Inflammatory macrophage (primary cell): ENCODE measurements around the gene OSBPL5.
"Not testable (repeated sequence)": the region's sequence is repeated elsewhere in the genome, so short reads cannot be mapped to it uniquely, and the experiment has no call there.

Source experiments
- DNase-seq, 2 donors: peaks; one replicate each; pipeline ENCODE4 v3.0.0-alpha.2; 2020 to 2022

OSBPL5 gene

DNA sequence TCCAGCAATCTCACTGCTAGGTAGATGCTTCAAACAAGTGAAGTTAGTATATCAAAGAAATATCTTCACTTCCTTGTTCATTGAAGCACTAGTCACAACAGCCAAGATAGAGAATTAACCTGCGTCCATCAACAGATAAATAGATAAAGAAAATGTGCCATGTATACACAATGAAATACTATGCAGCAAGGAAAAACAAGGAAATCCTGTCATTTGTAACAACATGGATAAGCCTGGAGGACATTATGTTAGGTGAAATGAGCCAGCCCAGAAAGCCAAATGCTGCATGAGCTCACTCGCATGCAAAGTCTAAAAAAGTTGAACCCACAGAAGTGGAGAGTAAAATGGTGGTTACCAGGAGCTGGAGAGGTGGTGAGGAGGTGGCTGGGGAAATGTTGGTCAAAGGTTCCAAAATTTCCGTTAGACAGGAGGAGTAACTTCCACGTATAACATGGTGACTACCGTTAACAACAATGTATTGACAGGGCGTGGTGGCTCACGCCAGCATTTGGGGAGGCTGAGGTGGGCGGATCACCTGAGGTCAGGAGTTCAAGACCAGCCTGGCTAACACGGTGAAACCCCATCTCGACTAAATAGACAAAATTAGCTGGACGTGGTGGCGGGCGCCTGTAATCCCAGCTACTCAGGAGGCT is 84.3 kb downstream of the OSBPL5 start:
- no peak for DNase-seq

DNA sequence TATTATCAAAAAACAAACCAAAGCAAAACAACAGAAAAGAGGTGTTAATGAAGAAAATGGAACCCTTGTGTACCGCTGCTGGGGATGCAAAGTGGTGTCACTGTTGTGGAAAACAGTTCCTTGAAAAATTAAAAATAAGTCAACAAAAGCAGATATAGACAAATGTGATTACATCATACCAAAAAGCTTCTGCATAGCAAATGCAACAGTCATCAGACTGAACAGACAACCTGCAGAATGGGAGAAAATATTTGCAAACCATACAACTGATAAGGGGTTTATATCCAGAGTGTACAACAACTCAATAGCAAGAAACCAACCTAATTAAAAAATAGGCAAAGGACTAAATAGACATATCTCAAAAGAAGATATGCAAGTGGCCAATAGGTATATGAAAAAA is 85.0 kb downstream of the OSBPL5 start:
- DNase-seq, result no peak

DNA sequence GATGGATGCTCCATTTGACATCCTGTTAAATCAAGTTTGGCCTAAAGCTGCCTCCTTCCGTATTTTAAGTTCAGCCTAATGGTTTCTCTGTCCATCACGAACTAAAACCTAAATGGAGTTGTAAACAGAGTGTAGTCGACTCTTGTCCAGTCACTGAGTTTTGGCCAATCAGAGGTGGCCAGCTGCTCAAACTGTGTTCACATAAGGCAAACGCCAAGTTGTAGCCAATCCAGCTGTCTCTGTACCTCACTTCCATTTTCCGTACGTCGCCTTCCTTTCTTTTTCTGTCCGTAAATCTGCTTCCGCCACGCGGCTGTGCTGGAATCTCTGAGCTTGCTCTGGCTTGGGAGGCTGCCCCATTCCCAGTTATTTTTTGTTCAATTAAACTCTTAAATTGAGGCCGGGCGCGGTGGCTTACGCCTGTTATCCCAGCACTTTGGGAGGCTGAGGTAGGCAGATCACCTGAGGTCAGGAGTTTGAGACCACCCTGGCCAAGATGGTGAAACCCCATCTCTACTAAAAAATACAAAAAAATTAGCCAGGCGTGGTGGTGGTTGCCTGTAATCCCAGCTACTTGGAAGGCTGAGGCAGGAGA is 87.2 kb downstream of the OSBPL5 start:
- DNase-seq, result no peak

DNA sequence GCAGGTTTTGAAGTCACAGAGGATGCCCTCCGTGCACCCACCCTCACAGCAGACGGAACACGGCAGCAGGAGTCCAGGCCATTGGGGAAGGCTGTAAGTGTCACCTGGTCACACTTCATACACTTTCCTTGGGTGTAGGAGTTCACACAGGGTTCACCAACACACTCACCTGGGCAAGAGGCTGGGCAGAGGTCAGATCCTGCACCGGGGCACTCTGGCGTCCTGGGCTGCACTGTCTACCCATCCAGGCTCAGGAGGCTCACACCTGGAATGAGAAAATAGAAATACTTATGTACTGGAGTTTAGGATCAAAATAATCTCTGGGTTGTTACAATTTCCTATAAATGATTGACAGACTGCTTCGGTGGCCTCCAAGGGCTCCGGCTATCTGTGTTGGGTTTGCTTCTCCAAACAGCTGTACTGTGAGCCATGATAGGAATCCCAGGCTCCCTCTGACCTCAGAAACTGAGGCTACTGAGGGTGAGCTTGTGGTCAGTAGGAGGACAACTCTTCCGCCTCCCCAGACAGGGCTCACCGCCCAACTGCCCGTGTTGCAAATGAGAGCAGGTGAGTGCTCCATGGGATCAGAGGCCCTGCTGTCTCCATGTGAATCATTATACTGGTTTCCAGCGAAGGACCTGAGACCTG is 87.8 kb downstream of the OSBPL5 start:
- no peak for DNase-seq

DNA sequence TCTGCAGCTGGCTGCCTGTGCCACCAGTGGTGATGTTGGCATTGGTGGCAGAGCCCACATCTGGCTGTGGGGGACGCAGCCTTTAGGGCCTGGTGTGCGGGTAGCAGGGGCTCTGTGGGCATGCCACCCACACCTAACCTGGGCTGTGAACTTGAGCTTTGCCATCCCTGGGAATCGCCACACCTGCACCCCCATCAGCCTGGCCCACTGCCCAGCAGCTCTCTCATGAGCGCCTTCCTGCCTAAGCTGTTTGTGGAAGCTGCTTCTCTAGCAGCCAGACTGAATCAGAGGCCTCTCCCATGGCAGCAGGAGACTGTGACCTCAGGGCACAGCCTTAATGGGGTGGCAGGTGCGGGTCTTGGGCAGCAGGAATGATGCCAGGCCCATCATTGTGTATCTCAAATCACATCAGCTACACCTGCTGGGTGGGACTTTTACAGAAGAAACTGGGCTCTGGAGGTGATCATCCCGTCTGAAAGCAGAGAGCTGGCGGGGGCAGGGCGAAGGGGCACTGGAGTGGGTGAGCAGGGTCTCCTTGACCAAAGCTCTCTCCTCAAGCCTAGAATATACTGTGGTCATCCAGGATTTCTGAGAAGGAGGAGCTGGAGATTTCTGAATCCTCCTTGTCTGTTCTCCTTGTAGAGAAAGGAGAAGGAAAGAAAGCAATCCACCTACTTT is 90.1 kb downstream of the OSBPL5 start:
- DNase-seq, result no peak

DNA sequence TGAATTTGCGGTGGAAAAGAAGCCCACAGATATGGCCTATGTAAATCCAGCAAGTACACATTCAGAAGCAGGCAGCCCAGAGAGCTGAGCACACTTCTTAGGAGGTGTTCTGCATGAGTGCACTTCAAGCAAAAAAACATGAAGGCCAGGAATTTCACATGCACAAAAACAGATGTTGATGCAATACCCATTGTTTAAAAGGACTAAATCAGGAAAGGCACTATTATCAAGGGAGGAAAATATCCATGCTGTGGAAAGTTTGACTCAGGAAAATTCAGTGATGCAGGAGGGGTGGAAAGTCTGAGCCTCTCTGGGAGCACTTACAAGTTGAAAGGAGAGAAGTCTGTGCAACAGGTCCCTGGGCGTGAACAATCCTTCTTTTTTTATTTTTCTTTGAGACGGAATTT is 92.1 kb downstream of the OSBPL5 start:
- DNase-seq, result no peak

DNA sequence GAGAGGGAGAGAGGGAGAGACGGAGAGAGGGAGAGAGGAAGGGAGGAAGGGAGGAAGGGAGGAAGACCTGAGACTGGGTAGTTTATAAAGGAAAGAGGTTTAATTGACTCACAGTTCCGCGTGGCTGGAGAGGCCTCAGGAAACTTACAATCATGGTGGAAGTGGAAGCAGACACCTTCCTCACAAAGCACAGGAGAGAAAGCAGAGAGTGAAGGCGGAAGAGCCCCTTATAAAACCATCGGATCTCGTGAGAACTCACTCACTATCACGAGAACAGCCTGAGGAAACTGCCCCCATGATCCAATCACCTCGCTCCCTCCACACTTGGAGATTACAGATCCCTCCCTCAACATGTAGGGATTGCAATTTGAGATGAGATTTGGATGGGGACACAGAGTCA is 95.7 kb downstream of the OSBPL5 start:
- no peak for DNase-seq

DNA sequence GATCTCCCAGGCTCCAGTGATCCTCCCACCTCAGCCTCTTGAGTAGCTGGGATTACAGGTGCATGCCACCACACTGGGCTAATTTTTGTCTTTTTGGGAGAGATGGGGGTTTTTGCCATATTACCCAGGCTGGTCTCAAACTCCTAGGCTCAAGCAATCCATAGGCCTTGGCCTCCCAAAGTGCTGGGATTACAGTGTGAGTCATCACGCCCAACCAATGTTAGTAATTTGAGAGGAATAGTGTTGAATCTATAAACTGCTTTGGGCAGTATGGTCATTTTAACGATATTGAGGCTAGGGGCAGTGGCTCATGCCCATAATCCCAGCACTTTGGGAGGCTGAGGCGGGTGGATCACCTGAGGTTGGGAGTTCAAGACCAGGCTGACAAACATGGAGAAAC is 98.8 kb downstream of the OSBPL5 start:
- DNase-seq, result not testable (repeated sequence)

DNA sequence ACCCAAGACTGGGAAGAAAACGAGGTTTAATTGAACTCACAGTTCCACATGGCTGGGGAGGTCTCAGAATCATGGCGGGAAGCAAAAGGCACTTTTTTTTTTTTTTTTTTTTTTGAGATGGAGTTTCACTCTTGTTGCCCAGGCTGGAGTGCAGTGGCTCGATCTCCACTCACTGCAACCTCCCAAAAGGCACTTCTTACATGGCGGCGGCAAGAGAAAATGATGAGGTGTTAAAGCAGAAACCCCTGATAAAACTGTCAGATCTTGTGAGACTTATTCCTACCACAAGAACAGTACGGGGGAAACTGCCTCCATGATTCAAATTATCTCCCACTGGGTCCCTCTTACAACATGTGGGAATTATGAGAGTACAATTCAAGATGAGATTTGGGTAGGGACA is 100.4 kb downstream of the OSBPL5 start:
- DNase-seq, result not testable (repeated sequence)

DNA sequence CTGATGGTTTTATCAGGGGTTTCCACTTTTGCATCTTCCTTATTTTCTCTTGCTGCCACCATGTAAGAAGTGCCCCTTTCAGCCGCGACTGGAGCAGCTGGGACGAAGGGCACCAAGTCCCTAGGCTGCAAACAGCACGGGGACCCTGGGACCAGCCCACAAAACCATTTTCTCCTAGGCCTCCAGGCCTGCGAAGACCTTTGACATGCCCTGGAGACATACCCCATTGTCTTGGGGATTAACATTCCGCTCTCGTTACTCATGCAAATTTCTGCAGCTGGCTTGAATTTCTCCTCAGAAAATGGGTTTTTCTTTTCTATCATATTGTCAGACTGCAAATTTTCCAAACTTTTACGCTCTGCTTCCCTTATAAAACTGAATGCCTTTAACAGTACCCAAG is 101.2 kb downstream of the OSBPL5 start:
- DNase-seq, result not testable (repeated sequence)

DNA sequence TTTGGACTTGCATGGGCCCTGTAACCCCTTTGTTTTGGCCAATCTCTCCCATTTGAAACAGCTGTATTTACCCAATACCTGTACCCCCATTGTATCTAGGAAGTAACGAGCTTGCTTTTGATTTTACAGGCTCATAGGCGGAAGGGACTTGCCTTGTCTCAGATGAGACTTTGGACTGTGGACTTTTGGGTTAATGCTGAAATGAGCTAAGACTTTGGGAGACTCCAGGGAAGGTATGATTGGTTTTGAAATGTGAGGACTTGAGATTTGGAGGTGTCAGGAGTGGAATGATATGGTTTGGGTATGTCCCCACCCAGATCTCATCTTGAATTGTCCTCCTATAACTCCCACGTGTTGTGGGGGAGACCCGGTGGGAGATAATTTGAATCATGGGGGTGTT is 101.7 kb downstream of the OSBPL5 start:
- not testable (repeated sequence) for DNase-seq

DNA sequence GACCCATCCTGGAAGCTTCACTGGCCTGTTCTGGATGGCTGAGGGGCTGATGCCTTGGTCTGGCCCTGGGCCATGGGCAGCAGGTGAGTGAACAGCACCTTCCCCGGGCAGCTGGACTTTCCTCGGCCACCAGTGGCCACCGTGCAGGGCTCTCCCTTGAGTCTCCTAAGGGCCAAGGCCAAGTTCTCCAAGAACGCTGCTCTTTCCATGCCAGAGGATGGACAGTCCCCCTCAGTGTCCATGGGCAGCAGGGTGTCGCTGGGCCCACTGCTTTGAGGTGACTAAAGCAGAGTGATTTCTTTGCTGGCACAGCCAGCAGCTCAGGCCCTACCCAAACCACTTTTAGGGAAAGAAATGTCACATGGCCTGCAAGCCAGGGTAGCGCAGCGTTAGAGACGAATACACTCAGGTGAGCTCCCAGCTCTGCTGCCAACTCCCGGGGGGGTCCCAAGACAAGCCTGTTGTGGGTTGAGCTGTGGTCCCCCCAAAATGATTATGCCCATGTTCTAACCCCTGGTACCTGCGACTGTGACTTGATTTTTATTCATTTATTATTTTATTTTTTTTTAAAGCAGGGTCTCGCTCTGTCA is 104.6 kb downstream of the OSBPL5 start:
- no peak for DNase-seq

DNA sequence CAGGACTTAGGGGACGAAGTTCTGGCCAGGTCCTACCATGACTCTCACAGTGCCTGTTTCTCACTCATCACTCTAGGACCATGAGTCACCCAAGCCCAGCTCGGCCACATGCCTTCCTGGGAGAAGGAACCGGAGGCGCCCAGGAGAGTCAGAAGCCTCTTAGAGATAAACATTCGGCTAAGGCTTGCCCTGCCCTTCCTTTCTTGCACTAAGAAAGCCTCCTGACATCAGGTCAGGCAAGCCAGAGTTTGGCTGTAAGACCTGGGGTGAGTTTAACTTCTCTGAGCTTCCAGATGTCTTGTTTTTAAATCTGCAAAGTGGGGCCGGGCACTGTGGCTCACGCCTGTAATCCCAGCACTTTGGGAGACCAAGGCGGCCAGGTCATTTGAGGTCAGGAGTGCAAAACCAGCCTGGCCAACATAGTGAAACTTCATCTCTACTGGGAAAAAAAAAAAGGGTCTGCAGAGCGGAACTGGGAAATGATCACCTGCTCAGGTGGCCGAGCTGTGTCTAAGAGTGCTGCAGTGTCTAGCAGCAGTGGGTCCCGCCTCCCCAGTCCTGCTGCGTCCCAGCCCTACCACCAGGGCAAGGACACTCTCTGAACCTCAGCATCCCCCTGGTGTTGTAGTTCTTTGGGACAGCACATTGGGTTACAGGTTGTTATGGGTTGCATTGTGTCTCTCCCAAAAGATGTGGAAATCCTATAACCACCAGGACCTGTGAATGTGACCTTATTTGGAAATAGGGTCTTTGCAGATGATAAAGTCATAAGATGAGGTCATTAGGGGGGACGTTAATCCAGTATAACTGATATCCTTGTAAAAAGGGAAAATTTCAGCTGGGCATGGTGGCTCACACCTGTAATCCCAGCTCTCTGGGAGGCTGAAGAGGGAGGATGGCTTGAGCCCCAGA is 106.1 kb downstream of the OSBPL5 start:
- peak in 1 of 2 donors; percentile 41 for DNase-seq

DNA sequence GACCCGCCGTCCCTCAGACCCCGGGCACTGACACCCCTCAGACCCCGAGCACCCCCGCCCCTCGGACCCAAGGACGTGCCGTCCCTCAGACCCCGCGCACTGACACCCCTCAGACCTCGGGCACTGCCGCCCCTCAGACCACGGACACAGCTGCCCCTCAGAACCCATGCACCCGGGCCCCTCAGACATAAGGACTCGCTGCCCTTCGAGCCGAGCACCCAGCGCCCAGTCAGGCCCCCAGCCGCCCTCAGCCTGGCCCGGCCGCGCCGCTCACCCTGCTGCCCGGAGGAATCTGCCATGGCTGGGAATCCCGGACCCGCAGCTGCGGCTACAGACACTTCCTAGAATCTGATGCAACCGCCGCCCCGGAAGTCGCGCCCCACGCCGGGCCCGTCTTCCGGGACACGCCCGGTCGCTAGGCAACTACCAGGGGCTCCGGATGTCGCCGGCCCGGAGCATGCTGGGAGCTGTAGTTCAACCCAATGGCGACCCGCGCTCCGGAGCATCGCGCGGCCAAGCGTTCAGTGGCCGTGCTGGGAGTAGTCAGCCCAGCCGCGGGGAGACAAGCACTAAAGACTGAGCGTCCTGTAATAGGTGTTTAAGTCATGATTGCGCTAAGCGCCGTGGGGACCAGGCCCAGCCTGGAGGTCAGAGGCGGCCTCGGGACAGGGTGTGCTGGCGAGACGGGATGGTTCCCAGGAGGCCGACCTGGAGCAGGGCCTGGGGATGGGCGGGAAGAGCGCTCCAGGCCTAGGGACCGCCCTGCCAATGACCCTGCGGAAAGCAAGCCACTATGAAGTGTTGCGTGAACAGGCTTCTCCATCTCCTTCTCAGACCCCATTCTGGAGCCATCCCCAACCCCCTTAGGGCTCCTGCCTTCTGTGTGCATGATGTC is 107.8 kb downstream of the OSBPL5 start, which contains the start of gene CARS1:
Gene CARS1 (minus strand): TSS at position 355 of the 895 bp plus-strand sequence. CDS start 56 bp downstream, at position 299.
- DNase-seq, result peak; percentile 93 to 96

DNA sequence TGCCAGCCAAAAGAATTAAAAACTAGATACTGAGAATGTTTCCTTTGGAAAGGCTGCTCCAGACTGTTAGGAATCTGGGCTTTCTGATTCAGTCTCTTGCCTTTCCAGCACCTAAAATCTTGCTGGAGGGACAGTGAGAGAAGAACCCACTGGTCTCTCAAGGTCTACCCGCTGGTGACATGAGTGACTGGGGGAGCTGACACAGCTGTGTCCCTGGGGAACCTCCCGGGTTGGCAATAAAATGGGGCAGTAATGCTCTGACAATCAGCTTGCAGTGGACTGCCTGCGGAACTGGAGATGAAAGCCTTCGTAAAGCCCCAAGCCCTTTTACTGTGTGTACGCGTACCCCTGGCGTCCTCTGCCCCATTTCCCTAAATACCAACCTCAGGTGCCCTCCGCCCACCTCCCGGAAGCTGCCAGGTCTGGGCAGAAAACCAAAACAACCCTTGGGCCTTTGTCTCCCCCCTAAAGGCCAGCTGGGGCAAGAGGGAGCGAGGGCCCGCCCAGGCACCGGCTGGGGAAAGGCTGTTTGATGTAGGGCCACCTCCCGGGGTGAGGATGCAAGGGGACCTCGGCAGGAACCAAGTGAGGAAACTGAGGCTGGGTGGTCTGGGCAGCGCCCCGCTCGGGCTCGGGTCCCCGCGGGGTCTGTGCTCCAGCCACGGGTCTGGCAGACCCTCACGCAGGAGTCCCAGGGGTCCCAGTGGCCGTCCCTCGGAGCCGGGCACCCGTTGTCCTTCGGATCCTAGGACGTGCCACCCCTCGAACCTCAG is 108.6 kb downstream of the OSBPL5 start:
- DNase-seq, result peak in 1 of 2 donors; percentile 4

DNA sequence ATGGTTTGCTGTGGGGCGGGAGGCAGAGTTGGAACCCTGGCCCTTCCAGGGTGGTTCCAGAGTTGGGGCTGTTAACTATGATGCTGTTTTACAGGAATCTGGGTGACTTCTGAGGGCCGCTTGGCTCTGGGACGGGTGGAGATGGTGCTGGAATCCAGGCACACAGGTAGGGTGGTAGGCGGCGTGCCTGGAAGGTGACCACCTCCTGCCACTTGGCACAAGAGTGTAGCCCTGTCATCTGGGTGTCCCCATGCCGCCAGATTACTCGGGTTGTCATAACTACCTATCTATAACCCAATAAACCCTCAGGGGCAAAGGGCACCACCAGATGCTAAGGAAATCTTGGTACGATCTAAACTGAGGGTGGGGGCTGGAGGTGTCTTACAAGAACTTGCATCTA is 109.2 kb downstream of the OSBPL5 start:
- DNase-seq, result no peak

DNA sequence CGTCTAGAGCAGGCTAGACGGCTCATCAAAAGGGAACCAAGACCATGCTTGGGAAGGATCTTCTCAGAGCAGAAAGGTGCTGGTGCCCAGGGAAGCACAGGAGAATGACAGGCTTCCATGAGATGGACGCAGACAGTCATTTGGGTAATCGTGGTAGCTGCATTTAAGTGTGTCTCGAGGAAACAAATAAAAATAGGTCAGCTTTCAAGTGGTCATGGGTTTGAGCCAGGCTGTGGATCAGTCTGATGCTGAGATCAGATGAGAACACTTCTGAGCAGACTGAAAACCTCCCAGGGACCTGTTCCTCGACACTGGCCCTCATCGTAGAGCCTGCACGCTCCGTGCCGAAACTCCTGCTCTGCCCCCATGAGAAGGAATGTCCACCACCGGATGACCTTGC is 112.5 kb downstream of the OSBPL5 start:
- no peak for DNase-seq

DNA sequence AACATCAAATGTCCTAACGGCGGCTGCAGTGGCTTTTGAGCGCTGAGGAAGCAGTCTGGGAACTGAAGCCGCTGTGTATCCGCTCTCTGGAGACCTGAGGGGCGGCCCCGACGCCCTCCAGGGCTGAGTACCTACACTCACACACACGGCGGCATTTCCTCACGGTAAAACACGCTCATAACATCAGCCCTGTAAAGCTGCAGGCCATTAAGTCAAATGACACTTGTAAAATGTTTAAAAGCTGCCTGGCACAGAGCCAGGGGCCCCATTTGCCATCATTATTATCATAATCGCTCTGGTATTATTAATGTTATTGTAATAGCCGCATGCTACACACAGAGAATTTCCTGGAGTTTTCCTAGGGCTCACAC is 113.0 kb downstream of the OSBPL5 start:
- no peak for DNase-seq

DNA sequence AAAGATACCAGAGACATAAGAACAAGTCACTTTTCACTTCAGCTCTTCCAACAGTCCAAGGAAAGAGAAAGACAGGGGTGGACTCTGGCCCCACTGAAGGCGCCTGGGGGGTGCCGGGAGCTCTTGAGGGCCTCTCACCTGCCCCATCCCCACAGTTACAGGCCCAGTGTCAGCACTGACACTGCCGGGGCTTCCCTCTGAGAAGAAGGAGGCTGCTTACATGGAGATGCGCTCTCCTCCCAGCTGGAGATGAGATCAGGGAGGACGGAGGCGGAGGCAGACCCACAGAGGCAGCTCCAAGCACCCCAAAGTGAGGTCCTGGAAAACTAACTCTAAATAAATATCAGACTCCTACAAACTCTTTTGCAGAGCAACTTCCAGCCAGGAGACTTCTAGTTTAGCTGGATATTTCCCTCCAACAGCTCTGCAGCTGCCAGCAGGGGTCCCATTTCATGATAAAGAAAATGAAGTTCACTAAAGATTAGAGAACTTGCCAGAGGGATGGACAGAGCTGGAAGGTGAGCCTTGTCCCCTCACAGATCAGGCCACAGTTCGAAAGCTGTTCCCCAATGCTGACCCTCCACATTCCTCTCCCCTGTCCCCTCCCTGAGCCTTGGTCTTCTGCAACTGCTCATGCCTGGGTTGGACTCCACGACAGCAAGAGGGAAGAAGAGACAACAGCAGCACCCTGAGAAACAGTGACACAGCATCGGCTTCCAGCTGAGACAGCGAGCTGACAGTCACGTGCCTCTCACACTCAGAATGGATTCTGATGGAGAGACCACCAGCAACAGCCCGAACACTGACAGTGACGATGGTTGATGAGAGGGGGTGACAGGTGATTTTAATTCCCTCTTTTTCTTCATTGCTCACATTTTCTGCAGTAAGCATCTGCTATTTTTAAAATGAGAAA is 113.7 kb downstream of the OSBPL5 start:
- no peak for DNase-seq
